ENCODE measurements around the gene HTR3C.

The HTR3C gene

GRCh38 chr3:184050217-184050847, 2.5 kb upstream of the HTR3C start:
- TF ChIP-seq CTCF (IDR thresholded peaks at IDR 0.05; ENCODE audit: low read depth, low read length) (no peak), EZH2phosphoT487 (IDR thresholded peaks at IDR 0.05; ENCODE audit: low read depth) (no peak)
- Histone ChIP-seq H3K4me2 (ENCODE audit: low read length) (no peak overlapping the region), H3K4me1 (ENCODE audit: low read length) (no peaks in the 10 kb centered on the region), H3K9ac (ENCODE audit: low read length) (no peak overlapping the region), H3K36me3 (replicated peaks; ENCODE audit: low read depth, low read length) (no peaks in the 10 kb centered on the region), H3K27ac (ENCODE audit: low read length) (no peak overlapping the region), H3K4me3 (ENCODE audit: low read length) (no peak overlapping the region), H4K20me1 (ENCODE audit: insufficient read depth, low read length) (no peaks in the 10 kb centered on the region), H3K79me2 (ENCODE audit: low read length) (no peaks in the 10 kb centered on the region), H3K9me3 (ENCODE audit: insufficient read depth, low read length) (no peaks in the 10 kb centered on the region), H2AFZ (ENCODE audit: low read depth, low read length) (no peak overlapping the region), H3K27me3 (ENCODE audit: low read depth, low read length) (peaks cover 3% of the 10 kb centered on the region; the same call in 1 of the 2 replicates)

- H3K4me3 ChIP-seq (ENCODE audit: low read length): no peak overlapping the region
- H4K20me1 ChIP-seq (ENCODE audit: insufficient read depth, low read length): no peaks in the 10 kb centered on the region
- no peak overlapping the region for H3K9ac ChIP-seq (ENCODE audit: low read length)
- no peaks in the 10 kb centered on the region for H3K9me3 ChIP-seq (ENCODE audit: insufficient read depth, low read length)
- H3K27me3 ChIP-seq (ENCODE audit: low read depth, low read length): no peaks in the 10 kb centered on the region
- TF ChIP-seq CTCF (IDR thresholded peaks at IDR 0.05; ENCODE audit: low read depth, low read length) (no peak), EZH2phosphoT487 (IDR thresholded peaks at IDR 0.05; ENCODE audit: low read depth) (no peak)
- no peak overlapping the region for H2AFZ ChIP-seq (ENCODE audit: low read depth, low read length)
- H3K4me1 ChIP-seq (ENCODE audit: low read length): no peaks in the 10 kb centered on the region
- H3K4me2 ChIP-seq (ENCODE audit: low read length): no peak overlapping the region
- no peaks in the 10 kb centered on the region for H3K79me2 ChIP-seq (ENCODE audit: low read length)
- no peak overlapping the region for H3K27ac ChIP-seq (ENCODE audit: low read length)
- no peaks in the 10 kb centered on the region for H3K36me3 ChIP-seq (replicated peaks; ENCODE audit: low read depth, low read length)
Observed at GRCh38 chr3:184058029-184058428, 5.2 kb downstream of the HTR3C start.

GRCh38 chr3:184059424-184059823, 6.6 kb downstream of the HTR3C start:
- no peaks in the 10 kb centered on the region for H4K20me1 ChIP-seq (ENCODE audit: insufficient read depth, low read length)
- H2AFZ ChIP-seq (ENCODE audit: low read depth, low read length): no peak overlapping the region
- no peak overlapping the region for H3K4me2 ChIP-seq (ENCODE audit: low read length)
- no peaks in the 10 kb centered on the region for H3K9me3 ChIP-seq (ENCODE audit: insufficient read depth, low read length)
- H3K79me2 ChIP-seq (ENCODE audit: low read length): no peaks in the 10 kb centered on the region
- peaks cover 8% of the 10 kb centered on the region for H3K27me3 ChIP-seq (ENCODE audit: low read depth, low read length)
- H3K4me3 ChIP-seq (ENCODE audit: low read length): no peak overlapping the region
- no peaks in the 10 kb centered on the region for H3K4me1 ChIP-seq (ENCODE audit: low read length)
- H3K36me3 ChIP-seq (replicated peaks; ENCODE audit: low read depth, low read length): no peaks in the 10 kb centered on the region
- H3K27ac ChIP-seq (ENCODE audit: low read length): no peak overlapping the region
- no peak overlapping the region for H3K9ac ChIP-seq (ENCODE audit: low read length)
- TF ChIP-seq CTCF (IDR thresholded peaks at IDR 0.05; ENCODE audit: low read depth, low read length): no peak
- no peak for TF ChIP-seq EZH2phosphoT487 (IDR thresholded peaks at IDR 0.05; ENCODE audit: low read depth)

- H3K4me1 ChIP-seq (ENCODE audit: low read length): no peaks in the 10 kb centered on the region
- no peak overlapping the region for H3K9ac ChIP-seq (ENCODE audit: low read length)
- H3K9me3 ChIP-seq (ENCODE audit: insufficient read depth, low read length): no peaks in the 10 kb centered on the region
- no peaks in the 10 kb centered on the region for H3K79me2 ChIP-seq (ENCODE audit: low read length)
- H2AFZ ChIP-seq (ENCODE audit: low read depth, low read length): no peak overlapping the region
- H3K4me3 ChIP-seq (ENCODE audit: low read length): no peak overlapping the region
- no peak overlapping the region for H3K27ac ChIP-seq (ENCODE audit: low read length)
- H3K36me3 ChIP-seq (replicated peaks; ENCODE audit: low read depth, low read length): no peaks in the 10 kb centered on the region
- no peak for TF ChIP-seq EZH2phosphoT487 (IDR thresholded peaks at IDR 0.05; ENCODE audit: low read depth)
- no peak for TF ChIP-seq CTCF (IDR thresholded peaks at IDR 0.05; ENCODE audit: low read depth, low read length)
- H3K27me3 ChIP-seq (ENCODE audit: low read depth, low read length): peaks cover 8% of the 10 kb centered on the region
- H4K20me1 ChIP-seq (ENCODE audit: insufficient read depth, low read length): no peaks in the 10 kb centered on the region
- no peak overlapping the region for H3K4me2 ChIP-seq (ENCODE audit: low read length)
Observed at GRCh38 chr3:184062637-184063036, 9.8 kb downstream of the HTR3C start.
